Activated T-helper 1 cell treated with anti-CD3 and anti-CD28 coated beads, Interleukin-12 subunit alpha, Interleukin-12 subunit beta, Interleukin-2, Interleukin-4 antibody, amounts not matched to agents 30 ng/mL and 10 ng/mL and 1 ng/mL, durations not matched to agents 14 hours and 24 hours and 36 hours (primary cell): Measurements from ENCODE around the gene TSPAN11. TPM values are rescaled to one million over a fixed set of nuclear protein-coding genes. Genes with fewer than 3 reads are reported as not detected.
"Not testable (repeated sequence)": the region's sequence is repeated elsewhere in the genome, so short reads cannot be mapped to it uniquely, and the experiment has no call there.

ENCODE experiments used
- DNase-seq: peaks from one replicate; pipeline ENCODE4 v3.0.0; 2021; ENCODE audit warnings: low spot score
- H3K27ac Mint-ChIP-seq: one replicate; pipeline ENCODE4 v1.8.0; 2021; ENCODE audit warnings: mild to moderate bottlenecking, mixed read lengths
- H3K27me3 Mint-ChIP-seq: one replicate; pipeline ENCODE4 v1.8.0; 2022; ENCODE audit warnings: mild to moderate bottlenecking, moderate library complexity, mixed read lengths; ENCODE audit not compliant: insufficient read depth
- H3K36me3 Mint-ChIP-seq: one replicate; pipeline ENCODE4 v1.8.0; 2021; ENCODE audit warnings: low read depth, mixed read lengths
- H3K4me1 Mint-ChIP-seq: one replicate; pipeline ENCODE4 v1.8.0; 2021; ENCODE audit warnings: low read depth, mixed read lengths
- H3K4me3 Mint-ChIP-seq: one replicate; pipeline ENCODE4 v1.8.0; 2021; ENCODE audit warnings: mild to moderate bottlenecking, moderate library complexity, mixed read lengths
- H3K9me3 Mint-ChIP-seq: one replicate; pipeline ENCODE4 v1.8.0; 2021; ENCODE audit warnings: mixed read lengths
- intact Hi-C: fragments of 100-400 bp; cut with micrococcal nuclease; formaldehyde crosslinking; loops from one replicate; pipeline ENCODE4 v1.15.1; 2024
- total RNA-seq: library from RNA; stranded (reverse); gene quantifications from 2 replicates; pipeline ENCODE4 v1.2.3, GENCODE V29; 2022

The TSPAN11 gene
- total RNA-seq: not detected in 2 replicates

DNA sequence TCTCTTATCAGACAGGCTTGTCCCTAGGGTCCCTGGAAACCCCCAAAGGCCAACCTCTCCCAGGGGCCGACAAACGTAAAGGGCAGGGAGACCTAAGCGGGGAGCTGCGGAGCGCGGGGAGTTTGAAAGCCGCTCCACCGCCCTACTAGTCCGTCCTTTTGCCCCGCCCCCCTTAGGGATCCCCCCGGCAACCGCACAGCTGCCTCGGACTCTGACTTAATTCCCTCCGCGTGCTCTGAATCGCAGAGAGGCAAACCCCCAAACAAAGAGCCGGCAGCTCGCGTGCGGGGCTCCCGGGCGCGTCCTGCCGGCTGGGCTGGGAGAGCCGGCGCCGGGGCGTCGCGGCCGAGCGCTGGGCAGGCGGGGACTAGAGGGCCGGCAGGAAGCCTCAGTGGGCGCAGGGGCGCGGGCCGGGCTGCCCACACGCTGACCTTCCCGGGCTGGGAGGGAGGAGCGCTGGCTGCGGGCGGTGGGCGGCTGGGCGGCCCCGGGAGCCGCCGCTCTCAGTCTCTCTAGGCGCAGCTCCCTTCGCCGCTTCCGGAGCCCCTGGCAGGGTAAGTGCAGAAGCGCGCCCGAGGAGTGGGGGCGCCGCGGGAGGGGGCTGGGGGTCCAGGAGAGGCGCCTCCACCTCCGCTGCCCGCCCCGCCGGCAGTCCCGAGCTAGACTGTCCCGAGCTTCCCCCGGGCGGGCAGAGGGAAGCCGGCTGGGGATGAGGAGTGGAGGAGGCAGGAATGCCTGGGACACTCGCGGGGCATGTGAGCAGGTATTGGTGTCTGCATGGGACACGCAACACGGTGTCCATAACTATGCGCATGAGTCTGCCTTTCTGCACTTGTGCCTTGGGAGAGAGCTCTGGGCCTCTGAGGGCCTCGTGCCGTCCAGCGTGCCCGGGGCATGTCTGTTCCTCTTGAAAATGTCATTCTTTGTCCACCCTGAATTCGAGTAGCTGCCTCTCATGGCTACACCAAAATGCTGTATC is at the start of gene TSPAN11:
Gene TSPAN11 (plus strand): TSS at position 506 of the 979 bp plus-strand sequence. CDS start 27,244 bp downstream, outside the sequence.
- H3K9me3 Mint-ChIP-seq: no peaks in the 10 kb centered on the region
- H3K4me3 Mint-ChIP-seq: peak within 1 kb of the TSS; percentile 27
- H3K36me3 Mint-ChIP-seq: no peaks in the 10 kb centered on the region
- H3K27ac Mint-ChIP-seq: no peak within 1 kb of the TSS
- no peaks in the 10 kb centered on the region for H3K4me1 Mint-ChIP-seq
- intact Hi-C loops: no loop called here
- peaks cover 44% of the 10 kb centered on the region for H3K27me3 Mint-ChIP-seq
- DNase-seq: no peak

GRCh38 chr12:30877105-30877875 is 49.3 kb upstream of the TSPAN11 start:
- Mint-ChIP-seq H3K27me3 (peaks cover 7% of the 10 kb centered on the region), H3K4me3 (no peak overlapping the region), H3K36me3 (no peaks in the 10 kb centered on the region), H3K27ac (no peak overlapping the region), H3K4me1 (no peaks in the 10 kb centered on the region), H3K9me3 (no peaks in the 10 kb centered on the region)
- DNase-seq: no peak
- intact Hi-C loops: no loop called here

DNA sequence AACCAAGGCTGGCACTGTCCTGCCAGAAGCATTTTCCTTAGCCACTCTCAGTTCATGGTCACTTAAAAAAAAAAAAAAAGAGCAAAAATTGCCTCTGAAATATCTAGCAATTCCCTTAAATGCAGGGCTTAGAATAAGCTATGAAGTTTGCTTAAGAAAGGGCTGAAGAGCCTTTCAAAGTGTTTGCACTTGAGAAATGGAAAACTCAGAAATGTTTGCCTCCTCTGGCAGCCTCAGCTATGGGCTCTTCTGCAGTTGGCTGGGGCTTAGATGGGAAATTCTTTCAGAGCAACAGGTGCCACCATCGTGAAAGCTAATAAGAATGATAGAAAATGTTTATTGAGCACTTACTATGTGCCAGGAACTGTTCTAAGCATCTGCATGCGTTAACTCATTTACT is 48.5 kb upstream of the TSPAN11 start:
- Mint-ChIP-seq H3K27ac (no peak overlapping the region), H3K4me1 (no peaks in the 10 kb centered on the region), H3K36me3 (no peaks in the 10 kb centered on the region), H3K9me3 (no peaks in the 10 kb centered on the region), H3K27me3 (peaks cover 10% of the 10 kb centered on the region), H3K4me3 (no peak overlapping the region)
- intact Hi-C loops: no loop called here
- DNase-seq: no peak

- Mint-ChIP-seq H3K4me3 (no peak overlapping the region), H3K27ac (no peak overlapping the region), H3K9me3 (no peaks in the 10 kb centered on the region), H3K36me3 (no peaks in the 10 kb centered on the region), H3K4me1 (no peaks in the 10 kb centered on the region), H3K27me3 (peaks cover 10% of the 10 kb centered on the region)
- DNase-seq: no peak
- intact Hi-C loops: no loop called here
Measured at GRCh38 chr12:30880061-30880460, 46.5 kb upstream of the TSPAN11 start.

- H3K27me3 Mint-ChIP-seq: peaks cover 10% of the 10 kb centered on the region
- DNase-seq: no peak
- no peaks in the 10 kb centered on the region for H3K9me3 Mint-ChIP-seq
- no peaks in the 10 kb centered on the region for H3K4me1 Mint-ChIP-seq
- no peak overlapping the region for H3K27ac Mint-ChIP-seq
- H3K36me3 Mint-ChIP-seq: no peaks in the 10 kb centered on the region
- intact Hi-C loops: no loop called here
- no peak overlapping the region for H3K4me3 Mint-ChIP-seq
Measured at GRCh38 chr12:30880813-30881212, 45.7 kb upstream of the TSPAN11 start.

GRCh38 chr12:30882706-30883105 is 43.8 kb upstream of the TSPAN11 start:
- peaks cover 10% of the 10 kb centered on the region for H3K27me3 Mint-ChIP-seq
- H3K4me3 Mint-ChIP-seq: no peak overlapping the region
- no peaks in the 10 kb centered on the region for H3K36me3 Mint-ChIP-seq
- no peak overlapping the region for H3K27ac Mint-ChIP-seq
- intact Hi-C loops: no loop called here
- no peak for DNase-seq
- H3K4me1 Mint-ChIP-seq: no peaks in the 10 kb centered on the region
- peaks cover 13% of the 10 kb centered on the region for H3K9me3 Mint-ChIP-seq

DNA sequence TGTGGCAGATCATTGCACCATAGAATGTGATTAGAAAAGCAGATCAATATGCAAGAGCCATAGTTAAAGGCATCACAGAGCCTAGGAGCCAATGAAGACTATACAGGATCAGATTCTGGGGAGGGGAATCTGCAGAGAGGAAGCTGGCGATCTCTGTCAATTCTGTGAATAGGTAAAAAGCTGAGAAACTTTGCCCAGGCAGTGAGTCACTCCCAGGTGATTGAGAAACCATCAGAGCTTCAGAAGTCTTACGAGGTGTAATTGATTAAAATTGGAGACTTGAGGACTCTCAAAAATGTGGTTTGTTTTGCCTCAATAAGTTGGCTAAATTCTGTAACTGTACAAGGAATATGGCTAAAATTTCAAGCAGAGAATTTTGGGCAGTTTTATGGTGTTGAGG is 41.7 kb upstream of the TSPAN11 start:
- Mint-ChIP-seq H3K4me1 (no peaks in the 10 kb centered on the region), H3K27ac (no peak overlapping the region), H3K4me3 (no peak overlapping the region), H3K27me3 (peaks cover 7% of the 10 kb centered on the region), H3K36me3 (no peaks in the 10 kb centered on the region), H3K9me3 (peaks cover 15% of the 10 kb centered on the region)
- intact Hi-C loops: no loop called here
- DNase-seq: no peak

- peaks cover 3% of the 10 kb centered on the region for H3K27me3 Mint-ChIP-seq
- peaks cover 17% of the 10 kb centered on the region for H3K9me3 Mint-ChIP-seq
- H3K4me1 Mint-ChIP-seq: no peaks in the 10 kb centered on the region
- no peak overlapping the region for H3K27ac Mint-ChIP-seq
- DNase-seq: no peak
- H3K36me3 Mint-ChIP-seq: no peaks in the 10 kb centered on the region
- H3K4me3 Mint-ChIP-seq: no peak overlapping the region
- intact Hi-C loops: no loop called here
Measured at GRCh38 chr12:30885321-30885720, 41.2 kb upstream of the TSPAN11 start.

DNA sequence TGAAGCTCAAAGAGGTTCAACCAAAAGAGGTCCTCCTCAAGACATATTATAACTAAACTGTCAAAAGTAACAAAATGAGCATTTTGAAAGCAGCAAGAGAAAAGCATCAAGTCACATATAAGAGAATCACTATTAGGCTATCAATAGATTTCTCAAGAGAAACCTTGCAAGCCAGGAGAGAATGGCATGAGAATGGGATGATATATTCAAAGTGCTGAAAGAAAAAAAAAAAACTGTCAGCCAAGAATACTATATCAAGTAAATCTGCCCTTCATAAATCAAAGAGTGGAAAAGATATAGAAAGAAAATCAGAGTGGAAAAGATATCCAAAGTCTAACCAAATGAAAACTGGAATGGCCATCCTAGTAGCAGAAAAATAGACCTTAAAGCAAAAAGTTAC is 39.3 kb upstream of the TSPAN11 start:
- peaks cover 8% of the 10 kb centered on the region for H3K27me3 Mint-ChIP-seq
- no peak overlapping the region for H3K4me3 Mint-ChIP-seq
- intact Hi-C loops: no loop called here
- H3K36me3 Mint-ChIP-seq: no peaks in the 10 kb centered on the region
- H3K27ac Mint-ChIP-seq: no peak overlapping the region
- H3K4me1 Mint-ChIP-seq: no peaks in the 10 kb centered on the region
- peaks cover 20% of the 10 kb centered on the region for H3K9me3 Mint-ChIP-seq
- DNase-seq: no peak

- Mint-ChIP-seq H3K4me3 (no peak overlapping the region), H3K36me3 (no peaks in the 10 kb centered on the region), H3K27ac (no peak overlapping the region), H3K4me1 (no peaks in the 10 kb centered on the region), H3K9me3 (peaks cover 20% of the 10 kb centered on the region), H3K27me3 (peaks cover 10% of the 10 kb centered on the region)
- DNase-seq: no peak
- intact Hi-C loops: no loop called here
Measured at GRCh38 chr12:30888241-30888640, 38.3 kb upstream of the TSPAN11 start.

DNA sequence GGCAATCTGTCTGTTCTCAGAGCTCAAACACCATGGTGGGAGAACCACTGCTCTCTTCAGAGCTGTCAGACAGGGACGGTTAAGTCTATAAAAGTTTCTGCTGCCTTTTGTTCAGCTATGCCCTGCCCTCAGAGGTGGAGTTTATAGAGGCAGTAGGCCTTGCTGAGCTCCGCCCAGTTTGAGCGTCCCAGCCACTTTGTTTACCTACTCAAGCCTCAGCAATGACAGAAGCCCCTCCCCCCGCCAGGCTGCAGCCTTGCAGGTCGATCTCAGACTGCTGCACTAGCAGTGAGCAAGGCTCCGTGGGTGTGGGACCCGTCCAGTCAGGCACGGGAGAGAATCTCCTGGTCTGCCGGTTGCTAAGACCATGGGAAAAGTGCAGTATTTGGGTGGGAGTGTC is 32.0 kb upstream of the TSPAN11 start:
- intact Hi-C loops: not testable (repeated sequence)

DNA sequence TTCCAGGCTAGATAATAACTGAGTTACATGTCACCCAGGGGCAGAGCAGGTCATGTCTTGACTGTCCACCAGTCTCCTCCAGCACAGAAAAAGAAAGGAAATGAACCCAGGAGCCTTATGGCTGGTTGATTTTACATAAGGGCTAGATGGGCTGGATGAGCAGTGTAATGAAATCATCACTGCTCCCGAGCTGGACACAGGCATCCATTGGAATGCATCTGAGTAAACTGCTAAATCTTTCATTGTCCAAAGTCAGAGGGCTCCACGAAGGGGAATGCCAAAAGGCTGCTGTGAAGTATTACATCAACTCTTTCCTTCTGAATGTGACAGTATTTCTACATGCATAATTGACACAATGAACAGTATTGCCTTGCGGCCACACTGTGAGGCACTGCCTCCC is 30.1 kb upstream of the TSPAN11 start:
- Mint-ChIP-seq H3K27ac (no peak overlapping the region), H3K9me3 (no peaks in the 10 kb centered on the region), H3K36me3 (no peaks in the 10 kb centered on the region), H3K4me1 (no peaks in the 10 kb centered on the region), H3K4me3 (no peak overlapping the region), H3K27me3 (peaks cover 21% of the 10 kb centered on the region)
- intact Hi-C loops: no loop called here
- DNase-seq: no peak

More for the DNA sequence above, 32.0 kb upstream of the TSPAN11 start:
- H3K27ac Mint-ChIP-seq, H3K4me3 Mint-ChIP-seq, H3K36me3 Mint-ChIP-seq, H3K9me3 Mint-ChIP-seq, DNase-seq, H3K4me1 Mint-ChIP-seq: not testable (repeated sequence)
- H3K27me3 Mint-ChIP-seq: peaks cover 19% of the 10 kb centered on the region

DNA sequence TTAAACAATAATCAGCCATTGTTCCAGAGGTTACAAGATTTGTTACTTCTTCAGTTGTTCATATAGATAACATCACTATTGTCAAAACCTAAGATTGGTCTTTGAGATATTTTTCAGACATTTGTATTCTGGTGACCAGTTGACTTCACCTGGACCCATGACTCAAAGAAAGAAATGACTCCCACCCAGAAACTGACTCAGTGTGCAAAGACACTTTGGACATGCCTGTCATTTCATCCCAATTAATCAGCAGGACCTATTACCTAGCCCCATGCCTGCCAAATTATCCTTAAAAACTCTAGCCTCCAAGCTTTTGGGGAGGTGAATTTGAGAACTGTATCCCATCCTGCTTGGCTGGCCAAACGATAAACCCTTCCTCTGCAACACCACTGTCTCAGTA is 27.7 kb upstream of the TSPAN11 start:
- no peaks in the 10 kb centered on the region for H3K4me1 Mint-ChIP-seq
- no peaks in the 10 kb centered on the region for H3K36me3 Mint-ChIP-seq
- intact Hi-C loops: no loop called here
- DNase-seq: no peak
- no peak overlapping the region for H3K4me3 Mint-ChIP-seq
- H3K27me3 Mint-ChIP-seq: peaks cover 7% of the 10 kb centered on the region
- H3K9me3 Mint-ChIP-seq: no peaks in the 10 kb centered on the region
- no peak overlapping the region for H3K27ac Mint-ChIP-seq
